ENCODE measurements around the gene CELF5.
"Not testable (repeated sequence)": the region's sequence is repeated elsewhere in the genome, so short reads cannot be mapped to it uniquely, and the experiment has no call there.

Gene CELF5

GRCh38 chr19:3282155-3282554, 57.7 kb downstream of the CELF5 start:
- ATAC-seq (no peak), DNase-seq (no peak)
- Mint-ChIP-seq H3K4me1 (peaks cover 15% of the 10 kb centered on the region), H3K9me3 (no peaks in the 10 kb centered on the region), H3K27ac (no peak overlapping the region), H3K27me3 (peaks cover 9% of the 10 kb centered on the region), H3K4me3 (no peak overlapping the region)

- ATAC-seq (no peak), DNase-seq (no peak)
- no peaks in the 10 kb centered on the region for H3K9me3 Mint-ChIP-seq
- H3K4me3 Mint-ChIP-seq, result no peak overlapping the region
- H3K27me3 Mint-ChIP-seq, result peaks cover 11% of the 10 kb centered on the region
- peaks cover 15% of the 10 kb centered on the region for H3K4me1 Mint-ChIP-seq
- no peak overlapping the region for H3K27ac Mint-ChIP-seq
These were observed 58.1 kb downstream of the CELF5 start for GRCh38 chr19:3282564-3282963.

- Mint-ChIP-seq H3K27me3 (peaks cover 18% of the 10 kb centered on the region), H3K4me3 (no peak overlapping the region), H3K27ac (no peak overlapping the region), H3K9me3 (no peaks in the 10 kb centered on the region), H3K4me1 (peaks cover 15% of the 10 kb centered on the region)
- ATAC-seq (no peak), DNase-seq (no peak)
These were observed 58.8 kb downstream of the CELF5 start for GRCh38 chr19:3283246-3283751.

GRCh38 chr19:3283886-3284657, 59.6 kb downstream of the CELF5 start:
- ATAC-seq (no peak), DNase-seq (no peak)
- H3K4me3 Mint-ChIP-seq, result peak overlapping the region; percentile 80 to 82
- H3K27ac Mint-ChIP-seq, result no peak overlapping the region
- H3K4me1 Mint-ChIP-seq, result peaks cover 15% of the 10 kb centered on the region
- H3K9me3 Mint-ChIP-seq, result no peaks in the 10 kb centered on the region
- H3K27me3 Mint-ChIP-seq, result peaks cover 26% of the 10 kb centered on the region

GRCh38 chr19:3284759-3285646, 60.5 kb downstream of the CELF5 start:
- DNase-seq (peak; percentile 90), ATAC-seq (peak; percentile 92)
- Mint-ChIP-seq H3K4me3 (peak overlapping the region; percentile 80 to 82), H3K27ac (peak overlapping the region; percentile 52 to 93), H3K4me1 (peaks cover 15% of the 10 kb centered on the region), H3K9me3 (no peaks in the 10 kb centered on the region), H3K27me3 (peaks cover 35% of the 10 kb centered on the region)

- H3K4me1 Mint-ChIP-seq, result peaks cover 15% of the 10 kb centered on the region
- H3K4me3 Mint-ChIP-seq, result peak overlapping the region; percentile 33 to 45
- no peak overlapping the region for H3K27ac Mint-ChIP-seq
- peak; percentile 10 for ATAC-seq
- DNase-seq, result peak; percentile 43 to 51
- H3K9me3 Mint-ChIP-seq, result no peaks in the 10 kb centered on the region
- peaks cover 40% of the 10 kb centered on the region for H3K27me3 Mint-ChIP-seq
These were observed 61.3 kb downstream of the CELF5 start for GRCh38 chr19:3285647-3286176.

GRCh38 chr19:3287814-3288213, 63.4 kb downstream of the CELF5 start:
- no peaks in the 10 kb centered on the region for H3K9me3 Mint-ChIP-seq
- peaks cover 15% of the 10 kb centered on the region for H3K4me1 Mint-ChIP-seq
- DNase-seq, result no peak
- no peak overlapping the region for H3K27ac Mint-ChIP-seq
- H3K4me3 Mint-ChIP-seq, result no peak overlapping the region
- peaks cover 39% of the 10 kb centered on the region for H3K27me3 Mint-ChIP-seq
- ATAC-seq, result no peak

- H3K4me3 Mint-ChIP-seq, ATAC-seq, H3K27ac Mint-ChIP-seq, H3K9me3 Mint-ChIP-seq, DNase-seq: not testable (repeated sequence)
- Mint-ChIP-seq H3K4me1 (peaks cover 15% of the 10 kb centered on the region), H3K27me3 (peaks cover 39% of the 10 kb centered on the region)
These were observed 64.0 kb downstream of the CELF5 start for GRCh38 chr19:3288437-3288836.

- no peaks in the 10 kb centered on the region for H3K9me3 Mint-ChIP-seq
- ATAC-seq, result no peak
- H3K27ac Mint-ChIP-seq, result no peak overlapping the region
- no peak overlapping the region for H3K4me3 Mint-ChIP-seq
- peaks cover 3% of the 10 kb centered on the region for H3K4me1 Mint-ChIP-seq
- no peak for DNase-seq
- peaks cover 39% of the 10 kb centered on the region for H3K27me3 Mint-ChIP-seq
These were observed 65.6 kb downstream of the CELF5 start for GRCh38 chr19:3289971-3290569.

- H3K27ac Mint-ChIP-seq, H3K4me1 Mint-ChIP-seq, H3K4me3 Mint-ChIP-seq, DNase-seq, H3K9me3 Mint-ChIP-seq, ATAC-seq: not testable (repeated sequence)
- peaks cover 39% of the 10 kb centered on the region for H3K27me3 Mint-ChIP-seq
These were observed 66.4 kb downstream of the CELF5 start for GRCh38 chr19:3290858-3291257.

- H3K4me3 Mint-ChIP-seq, result no peak overlapping the region
- H3K9me3 Mint-ChIP-seq, result no peaks in the 10 kb centered on the region
- ATAC-seq, result no peak
- no peaks in the 10 kb centered on the region for H3K4me1 Mint-ChIP-seq
- peaks cover 39% of the 10 kb centered on the region for H3K27me3 Mint-ChIP-seq
- no peak for DNase-seq
- H3K27ac Mint-ChIP-seq, result no peak overlapping the region
These were observed 67.2 kb downstream of the CELF5 start for GRCh38 chr19:3291644-3292043.

GRCh38 chr19:3292958-3293529, 68.6 kb downstream of the CELF5 start:
- Mint-ChIP-seq H3K27me3 (peaks cover 33% of the 10 kb centered on the region), H3K4me3 (no peak overlapping the region), H3K27ac (no peak overlapping the region), H3K9me3 (no peaks in the 10 kb centered on the region), H3K4me1 (no peaks in the 10 kb centered on the region)
- no peak for ATAC-seq
- no peak for DNase-seq

- DNase-seq (no peak), ATAC-seq (no peak)
- H3K27ac Mint-ChIP-seq, result no peak overlapping the region
- no peaks in the 10 kb centered on the region for H3K4me1 Mint-ChIP-seq
- no peak overlapping the region for H3K4me3 Mint-ChIP-seq
- H3K27me3 Mint-ChIP-seq, result peaks cover 28% of the 10 kb centered on the region
- no peaks in the 10 kb centered on the region for H3K9me3 Mint-ChIP-seq
These were observed 69.1 kb downstream of the CELF5 start for GRCh38 chr19:3293560-3293959.

- Mint-ChIP-seq H3K27me3 (peaks cover 21% of the 10 kb centered on the region), H3K4me1 (no peaks in the 10 kb centered on the region), H3K27ac (no peak overlapping the region), H3K4me3 (no peak overlapping the region), H3K9me3 (no peaks in the 10 kb centered on the region)
- DNase-seq (no peak), ATAC-seq (no peak)
These were observed 69.8 kb downstream of the CELF5 start for GRCh38 chr19:3294080-3294850.
